K562 (cell line): Measurements from ENCODE around the gene PTGER2.

Experiments used
- TF ChIP-seq, protein P1 (sequence below), 3 experiments: IDR thresholded peaks in 2 of 3; conservative IDR thresholded peaks in 1 of 3; 2 replicates each; pipeline ENCODE4 v1.5.1; 2011 to 2012; ENCODE audit warnings: low read length in 3 of 3, mild to moderate bottlenecking in 3 of 3, control low read depth in 2 of 3, improper control_type of control experiment in 1 of 3, inconsistent platforms in 1 of 3, low read depth in 1 of 3, mixed read lengths in 1 of 3, moderate library complexity in 1 of 3; ENCODE audit not compliant: insufficient read depth in 2 of 3
- TF ChIP-seq, protein P2 (sequence below): sonication (generic); formaldehyde crosslinking; IDR thresholded peaks from 2 replicates; pipeline ENCODE4 v1.8.1; 2023; ENCODE audit warnings: mild to moderate bottlenecking, missing genetic modification reagents

DNA sequence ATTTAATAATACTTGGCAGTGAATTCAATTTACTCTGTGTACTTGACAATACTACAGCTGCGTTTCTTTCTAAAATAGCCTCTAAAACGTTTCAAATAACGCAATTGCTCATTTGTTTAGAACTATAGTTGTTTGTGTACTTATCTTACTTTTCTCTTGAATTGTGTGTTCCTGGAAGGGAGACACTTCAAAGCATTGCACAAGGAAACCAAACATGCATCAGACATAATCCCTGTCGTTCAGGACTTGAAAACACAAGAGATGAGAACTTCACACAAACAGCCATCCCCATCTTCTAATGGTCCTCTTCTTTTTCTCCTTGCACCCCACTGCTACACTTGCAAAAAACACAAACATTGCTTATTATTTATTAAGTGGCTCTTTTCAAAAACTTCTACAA, 38.5 kb downstream of the PTGER2 start:
- TF ChIP-seq, protein P1, sequence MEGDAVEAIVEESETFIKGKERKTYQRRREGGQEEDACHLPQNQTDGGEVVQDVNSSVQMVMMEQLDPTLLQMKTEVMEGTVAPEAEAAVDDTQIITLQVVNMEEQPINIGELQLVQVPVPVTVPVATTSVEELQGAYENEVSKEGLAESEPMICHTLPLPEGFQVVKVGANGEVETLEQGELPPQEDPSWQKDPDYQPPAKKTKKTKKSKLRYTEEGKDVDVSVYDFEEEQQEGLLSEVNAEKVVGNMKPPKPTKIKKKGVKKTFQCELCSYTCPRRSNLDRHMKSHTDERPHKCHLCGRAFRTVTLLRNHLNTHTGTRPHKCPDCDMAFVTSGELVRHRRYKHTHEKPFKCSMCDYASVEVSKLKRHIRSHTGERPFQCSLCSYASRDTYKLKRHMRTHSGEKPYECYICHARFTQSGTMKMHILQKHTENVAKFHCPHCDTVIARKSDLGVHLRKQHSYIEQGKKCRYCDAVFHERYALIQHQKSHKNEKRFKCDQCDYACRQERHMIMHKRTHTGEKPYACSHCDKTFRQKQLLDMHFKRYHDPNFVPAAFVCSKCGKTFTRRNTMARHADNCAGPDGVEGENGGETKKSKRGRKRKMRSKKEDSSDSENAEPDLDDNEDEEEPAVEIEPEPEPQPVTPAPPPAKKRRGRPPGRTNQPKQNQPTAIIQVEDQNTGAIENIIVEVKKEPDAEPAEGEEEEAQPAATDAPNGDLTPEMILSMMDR (IDR thresholded peaks at IDR 0.05 in 2 of 3, conservative IDR thresholded peaks at IDR 0.05 in 1 of 3; ENCODE audit: insufficient read depth in 2 of 3, low read depth in 1 of 3, low read length in 3 of 3), result no peak
- TF ChIP-seq, protein P2, sequence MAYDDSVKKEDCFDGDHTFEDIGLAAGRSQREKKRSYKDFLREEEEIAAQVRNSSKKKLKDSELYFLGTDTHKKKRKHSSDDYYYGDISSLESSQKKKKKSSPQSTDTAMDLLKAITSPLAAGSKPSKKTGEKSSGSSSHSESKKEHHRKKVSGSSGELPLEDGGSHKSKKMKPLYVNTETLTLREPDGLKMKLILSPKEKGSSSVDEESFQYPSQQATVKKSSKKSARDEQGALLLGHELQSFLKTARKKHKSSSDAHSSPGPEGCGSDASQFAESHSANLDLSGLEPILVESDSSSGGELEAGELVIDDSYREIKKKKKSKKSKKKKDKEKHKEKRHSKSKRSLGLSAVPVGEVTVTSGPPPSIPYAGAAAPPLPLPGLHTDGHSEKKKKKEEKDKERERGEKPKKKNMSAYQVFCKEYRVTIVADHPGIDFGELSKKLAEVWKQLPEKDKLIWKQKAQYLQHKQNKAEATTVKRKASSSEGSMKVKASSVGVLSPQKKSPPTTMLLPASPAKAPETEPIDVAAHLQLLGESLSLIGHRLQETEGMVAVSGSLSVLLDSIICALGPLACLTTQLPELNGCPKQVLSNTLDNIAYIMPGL (CRISPR knock-in tag), result no peak
